ENCODE measurements around the gene ICE2. TPM values are rescaled to one million over a fixed set of nuclear protein-coding genes. Genes with fewer than 3 reads are reported as not detected.

Gene ICE2
- total RNA-seq, 1 donor from 2014 or later, result 32.1 TPM

DNA sequence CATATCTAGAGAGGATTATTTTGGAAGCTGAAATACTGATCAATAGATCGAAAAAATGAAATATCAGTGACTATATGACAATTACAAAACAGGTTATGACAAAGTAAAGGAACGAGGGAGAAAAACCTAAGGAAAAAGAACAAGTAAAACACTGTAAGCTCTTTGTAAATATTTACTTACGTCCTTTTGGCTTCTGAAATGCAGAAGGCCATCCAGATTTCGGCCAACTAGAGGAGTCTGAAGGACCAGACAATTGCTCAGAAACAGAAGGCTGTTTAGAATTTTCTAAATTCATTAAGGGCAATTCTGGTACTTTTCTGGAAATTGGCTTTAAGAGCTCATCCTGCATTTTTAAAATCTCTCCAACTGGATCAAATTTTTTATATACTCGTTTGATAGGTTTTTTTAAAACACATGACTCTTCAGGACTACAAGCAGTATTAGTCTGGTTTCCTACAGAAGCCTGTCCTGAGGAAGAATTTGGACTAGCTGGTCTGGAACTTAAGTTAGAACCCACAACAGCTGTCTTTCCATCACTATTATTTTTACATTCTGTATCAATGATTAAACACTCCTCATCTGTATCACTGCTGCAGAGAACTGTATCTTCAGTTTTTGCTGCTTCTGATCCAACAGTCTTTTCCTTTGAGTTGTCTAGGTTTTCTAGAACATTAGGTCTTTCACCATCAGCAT lies 30.1 kb downstream of the ICE2 start:
- no peaks in the 10 kb centered on the region for H3K27me3 Mint-ChIP-seq (ENCODE audit: low read depth)
- TF ChIP-seq, protein P1, sequence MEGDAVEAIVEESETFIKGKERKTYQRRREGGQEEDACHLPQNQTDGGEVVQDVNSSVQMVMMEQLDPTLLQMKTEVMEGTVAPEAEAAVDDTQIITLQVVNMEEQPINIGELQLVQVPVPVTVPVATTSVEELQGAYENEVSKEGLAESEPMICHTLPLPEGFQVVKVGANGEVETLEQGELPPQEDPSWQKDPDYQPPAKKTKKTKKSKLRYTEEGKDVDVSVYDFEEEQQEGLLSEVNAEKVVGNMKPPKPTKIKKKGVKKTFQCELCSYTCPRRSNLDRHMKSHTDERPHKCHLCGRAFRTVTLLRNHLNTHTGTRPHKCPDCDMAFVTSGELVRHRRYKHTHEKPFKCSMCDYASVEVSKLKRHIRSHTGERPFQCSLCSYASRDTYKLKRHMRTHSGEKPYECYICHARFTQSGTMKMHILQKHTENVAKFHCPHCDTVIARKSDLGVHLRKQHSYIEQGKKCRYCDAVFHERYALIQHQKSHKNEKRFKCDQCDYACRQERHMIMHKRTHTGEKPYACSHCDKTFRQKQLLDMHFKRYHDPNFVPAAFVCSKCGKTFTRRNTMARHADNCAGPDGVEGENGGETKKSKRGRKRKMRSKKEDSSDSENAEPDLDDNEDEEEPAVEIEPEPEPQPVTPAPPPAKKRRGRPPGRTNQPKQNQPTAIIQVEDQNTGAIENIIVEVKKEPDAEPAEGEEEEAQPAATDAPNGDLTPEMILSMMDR (IDR thresholded peaks at IDR 0.05), result no peak
- no peak overlapping the region for H3K4me3 Mint-ChIP-seq (ENCODE audit: unreplicated experiment)
- DNase-seq (ENCODE audit: low spot score), result no peak
- H3K4me1 Mint-ChIP-seq (ENCODE audit: low read depth), result no peaks in the 10 kb centered on the region
- H3K36me3 Mint-ChIP-seq (ENCODE audit: low read depth), result peaks cover 13% of the 10 kb centered on the region
- H3K27ac Mint-ChIP-seq (ENCODE audit: unreplicated experiment), result no peak overlapping the region
- no peaks in the 10 kb centered on the region for H3K9me3 Mint-ChIP-seq (ENCODE audit: low read depth)

DNA sequence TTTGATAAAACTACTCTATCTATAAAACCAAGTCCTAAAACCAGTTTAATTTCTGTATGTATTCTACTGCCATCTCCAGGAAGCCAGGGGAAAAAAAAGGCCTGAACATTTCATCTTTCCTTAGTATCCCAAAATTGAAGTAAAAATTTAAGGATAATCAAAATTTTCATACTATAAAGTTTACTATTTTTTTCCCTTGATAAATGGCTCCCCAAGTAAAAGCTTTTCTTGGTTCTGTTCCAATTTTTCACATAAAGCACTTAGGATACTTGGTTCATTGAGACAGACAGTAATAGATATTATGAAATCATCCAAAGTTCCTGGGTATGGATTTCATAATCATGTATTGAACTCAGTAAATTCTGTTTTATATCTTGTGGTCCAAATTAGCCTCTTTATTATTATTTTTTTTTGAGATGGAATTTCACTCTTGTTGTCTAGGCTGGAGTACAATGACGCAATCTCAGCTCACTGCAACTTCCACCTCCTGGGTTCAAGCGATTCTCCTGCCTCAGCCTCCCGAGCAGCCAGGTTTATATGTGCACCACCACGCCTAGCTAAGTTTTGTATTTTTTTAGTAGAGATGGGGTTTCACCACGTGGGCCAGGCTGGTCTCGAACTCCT lies 34.5 kb downstream of the ICE2 start:
- Mint-ChIP-seq H3K4me1 (ENCODE audit: low read depth) (peaks cover 15% of the 10 kb centered on the region), H3K27me3 (ENCODE audit: low read depth) (no peaks in the 10 kb centered on the region), H3K36me3 (ENCODE audit: low read depth) (peaks cover 9% of the 10 kb centered on the region), H3K4me3 (ENCODE audit: unreplicated experiment) (no peak overlapping the region), H3K9me3 (ENCODE audit: low read depth) (no peaks in the 10 kb centered on the region), H3K27ac (ENCODE audit: unreplicated experiment) (peak overlapping the region; percentile 57)
- no peak for DNase-seq (ENCODE audit: low spot score)
- TF ChIP-seq, protein P1 (IDR thresholded peaks at IDR 0.05), result peak; percentile 94

DNA sequence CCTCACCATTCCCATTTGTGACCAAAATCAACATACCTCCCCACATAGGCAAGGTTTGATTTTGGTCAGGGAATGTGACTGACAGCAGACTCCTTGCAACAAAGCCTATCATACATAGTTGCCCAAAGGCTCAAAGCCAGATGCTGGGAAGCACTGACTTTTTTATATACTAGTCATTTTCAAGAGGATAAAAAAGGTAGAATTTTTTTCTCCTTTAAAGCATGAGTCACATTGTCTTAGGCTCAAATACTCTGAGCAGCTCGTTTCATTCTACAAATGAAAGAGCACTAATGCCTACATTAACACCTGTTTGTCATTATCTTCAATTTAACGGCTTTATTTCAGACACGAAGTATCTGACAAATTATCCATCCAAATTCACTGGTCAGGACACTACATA lies 36.2 kb downstream of the ICE2 start:
- Mint-ChIP-seq H3K27me3 (ENCODE audit: low read depth) (no peaks in the 10 kb centered on the region), H3K27ac (ENCODE audit: unreplicated experiment) (no peak overlapping the region), H3K4me1 (ENCODE audit: low read depth) (peaks cover 15% of the 10 kb centered on the region), H3K36me3 (ENCODE audit: low read depth) (peaks cover 5% of the 10 kb centered on the region), H3K9me3 (ENCODE audit: low read depth) (no peaks in the 10 kb centered on the region), H3K4me3 (ENCODE audit: unreplicated experiment) (no peak overlapping the region)
- DNase-seq (ENCODE audit: low spot score), result no peak
- TF ChIP-seq, protein P1 (IDR thresholded peaks at IDR 0.05), result no peak

DNA sequence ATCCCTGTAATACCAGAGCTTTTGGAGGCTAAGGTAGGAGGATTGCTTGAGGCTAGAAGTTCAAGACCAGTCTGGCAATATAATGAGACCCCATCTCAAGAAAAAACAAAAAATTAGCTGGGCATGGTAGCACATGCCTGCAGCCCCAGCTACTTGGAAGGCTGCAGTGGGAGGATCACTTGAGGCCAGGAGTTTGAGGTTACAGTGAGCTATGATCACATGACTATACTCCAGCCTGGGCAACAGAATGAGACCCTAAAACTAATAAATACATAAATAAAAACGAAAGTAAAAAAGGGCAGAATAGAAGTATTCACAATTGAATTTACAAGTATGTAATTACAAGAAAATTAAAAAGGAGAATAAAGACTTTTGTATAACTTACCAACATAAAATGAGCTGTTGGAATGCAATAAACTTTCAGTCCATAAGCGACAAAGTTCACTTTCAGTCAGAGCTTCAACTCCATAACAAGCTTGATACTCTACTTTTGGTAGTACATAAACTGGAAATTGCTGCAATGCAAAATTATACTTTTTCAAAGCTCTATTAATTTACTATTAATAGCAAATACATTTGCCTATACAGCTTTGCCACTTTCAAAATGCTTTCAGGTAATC lies 36.8 kb downstream of the ICE2 start:
- peaks cover 3% of the 10 kb centered on the region for H3K36me3 Mint-ChIP-seq (ENCODE audit: low read depth)
- no peaks in the 10 kb centered on the region for H3K27me3 Mint-ChIP-seq (ENCODE audit: low read depth)
- H3K27ac Mint-ChIP-seq (ENCODE audit: unreplicated experiment), result peak overlapping the region; percentile 36
- peaks cover 15% of the 10 kb centered on the region for H3K4me1 Mint-ChIP-seq (ENCODE audit: low read depth)
- DNase-seq (ENCODE audit: low spot score), result no peak
- no peak overlapping the region for H3K4me3 Mint-ChIP-seq (ENCODE audit: unreplicated experiment)
- TF ChIP-seq, protein P1 (IDR thresholded peaks at IDR 0.05), result no peak
- no peaks in the 10 kb centered on the region for H3K9me3 Mint-ChIP-seq (ENCODE audit: low read depth)

DNA sequence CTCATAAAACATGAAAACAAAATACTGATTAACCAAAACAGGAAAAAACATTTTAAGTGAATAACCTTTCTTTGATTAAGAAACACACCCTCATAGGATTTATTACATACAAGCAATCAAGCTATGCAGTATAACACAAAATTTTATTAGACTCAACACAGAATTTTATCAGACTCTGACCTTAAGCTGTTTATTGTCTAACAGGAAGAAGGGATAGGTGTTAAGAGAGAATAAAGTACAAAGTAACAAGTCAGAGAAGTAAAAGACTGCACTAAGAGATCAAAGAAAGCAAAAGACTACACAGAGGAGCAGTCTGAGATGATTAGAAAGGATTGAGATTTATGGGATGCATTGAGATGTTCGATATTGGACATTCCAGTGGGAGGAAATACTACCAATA lies 37.6 kb downstream of the ICE2 start:
- Mint-ChIP-seq H3K4me3 (ENCODE audit: unreplicated experiment) (no peak overlapping the region), H3K27me3 (ENCODE audit: low read depth) (no peaks in the 10 kb centered on the region), H3K4me1 (ENCODE audit: low read depth) (peaks cover 15% of the 10 kb centered on the region), H3K9me3 (ENCODE audit: low read depth) (no peaks in the 10 kb centered on the region), H3K36me3 (ENCODE audit: low read depth) (peaks cover 3% of the 10 kb centered on the region), H3K27ac (ENCODE audit: unreplicated experiment) (no peak overlapping the region)
- DNase-seq (ENCODE audit: low spot score), result no peak
- TF ChIP-seq, protein P1 (IDR thresholded peaks at IDR 0.05), result no peak

Measured in chondrocyte (in vitro differentiated cells).